Testis (tissue), 2 donors: ENCODE data around the gene SLC25A26.

ENCODE experiments used
- POLR2A ChIP-seq: fragments of 450-650 bp; IDR thresholded peaks from one replicate; pipeline ENCODE4 v1.6.1; 2017; ENCODE audit warnings: antibody characterized with exemption, mild to moderate bottlenecking, moderate library complexity
- TF ChIP-seq, protein P1 (sequence below), 3 experiments: fragments of 450-650 bp in 2 of 3; fragments of 200-600 bp in 1 of 3; sonication (generic) in 1 of 3; IDR thresholded peaks; one replicate each; pipeline ENCODE4 v1.5.1; 2016 to 2019; ENCODE audit warnings: antibody characterized with exemption in 3 of 3, mild to moderate bottlenecking in 2 of 3, moderate library complexity in 1 of 3

DNA sequence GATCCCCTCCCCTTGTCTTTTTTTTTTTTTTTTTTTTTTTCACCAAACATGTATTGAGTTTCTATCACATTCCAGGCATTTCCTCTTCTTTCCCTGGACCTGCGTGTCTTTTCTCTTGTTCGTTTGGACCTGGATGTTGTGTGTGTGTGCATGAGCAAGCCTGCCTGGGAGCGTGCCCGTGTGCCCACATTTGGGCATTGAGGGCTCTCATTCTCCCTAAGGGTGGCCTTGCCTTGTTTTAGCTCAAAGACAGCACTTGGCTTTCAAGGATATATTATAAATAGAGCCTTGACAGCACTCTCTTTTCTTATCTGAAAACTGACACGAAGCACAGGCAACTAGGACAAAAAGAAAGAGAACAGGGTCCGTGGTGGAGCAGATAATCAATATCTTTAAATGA, 39.0 kb upstream of the SLC25A26 start:
- TF ChIP-seq, protein P1, sequence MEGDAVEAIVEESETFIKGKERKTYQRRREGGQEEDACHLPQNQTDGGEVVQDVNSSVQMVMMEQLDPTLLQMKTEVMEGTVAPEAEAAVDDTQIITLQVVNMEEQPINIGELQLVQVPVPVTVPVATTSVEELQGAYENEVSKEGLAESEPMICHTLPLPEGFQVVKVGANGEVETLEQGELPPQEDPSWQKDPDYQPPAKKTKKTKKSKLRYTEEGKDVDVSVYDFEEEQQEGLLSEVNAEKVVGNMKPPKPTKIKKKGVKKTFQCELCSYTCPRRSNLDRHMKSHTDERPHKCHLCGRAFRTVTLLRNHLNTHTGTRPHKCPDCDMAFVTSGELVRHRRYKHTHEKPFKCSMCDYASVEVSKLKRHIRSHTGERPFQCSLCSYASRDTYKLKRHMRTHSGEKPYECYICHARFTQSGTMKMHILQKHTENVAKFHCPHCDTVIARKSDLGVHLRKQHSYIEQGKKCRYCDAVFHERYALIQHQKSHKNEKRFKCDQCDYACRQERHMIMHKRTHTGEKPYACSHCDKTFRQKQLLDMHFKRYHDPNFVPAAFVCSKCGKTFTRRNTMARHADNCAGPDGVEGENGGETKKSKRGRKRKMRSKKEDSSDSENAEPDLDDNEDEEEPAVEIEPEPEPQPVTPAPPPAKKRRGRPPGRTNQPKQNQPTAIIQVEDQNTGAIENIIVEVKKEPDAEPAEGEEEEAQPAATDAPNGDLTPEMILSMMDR (IDR thresholded peaks at IDR 0.05), result no peak
- TF ChIP-seq POLR2A, result no peak
